Measurements from ENCODE around the gene NKX1-1. TPM values are rescaled to one million over a fixed set of nuclear protein-coding genes. Genes with fewer than 3 reads are reported as not detected.

Gene NKX1-1
- total RNA-seq, 6 experiments from 2014 or later, result not detected

- H3K4me1 ChIP-seq, result no peaks in the 10 kb centered on the region
- DNase-seq (peak in 2 of 3 donors; percentile 29 to 48), ATAC-seq (no peak)
- H3K27ac ChIP-seq, result no peak overlapping the region
- H3K36me3 ChIP-seq, result no peaks in the 10 kb centered on the region
- no peaks in the 10 kb centered on the region for H3K9me3 ChIP-seq
- intact Hi-C loops (cut with DNase I), result no loop called here
- TF ChIP-seq POLR2A (IDR thresholded peaks at IDR 0.05) (no peak), CTCF (IDR thresholded peaks at IDR 0.05) (no peak)
- H3K27me3 ChIP-seq, result peaks cover 5 to 10% of the 10 kb centered on the region in 2 donors
- 37% methylated on average over 8 of the region's 75 CpGs for WGBS (ENCODE audit: insufficient coverage, low coverage, low lambda C conversion rate, missing lambda C conversion rate)
- no peak overlapping the region for H3K4me3 ChIP-seq
These were observed 8.8 kb upstream of the NKX1-1 start for GRCh38 chr4:1414831-1415680.

GRCh38 chr4:1413687-1414479 lies 7.6 kb upstream of the NKX1-1 start:
- ATAC-seq, result no peak
- no peaks in the 10 kb centered on the region for H3K9me3 ChIP-seq
- no peaks in the 10 kb centered on the region for H3K4me1 ChIP-seq
- no peak overlapping the region for H3K27ac ChIP-seq
- no peak overlapping the region for H3K4me3 ChIP-seq
- 12% methylated on average over 40 of the region's 77 CpGs for WGBS (ENCODE audit: insufficient coverage, low coverage, low lambda C conversion rate, missing lambda C conversion rate)
- H3K36me3 ChIP-seq, result no peaks in the 10 kb centered on the region
- H3K27me3 ChIP-seq, result peaks cover 5 to 14% of the 10 kb centered on the region in 2 donors
- no peak for TF ChIP-seq POLR2A (IDR thresholded peaks at IDR 0.05)
- TF ChIP-seq CTCF (IDR thresholded peaks at IDR 0.05), result no peak
- peak in 1 of 3 donors; percentile 27 for DNase-seq
- intact Hi-C loops (cut with DNase I), result no loop called here

- Histone ChIP-seq H3K27ac (no peak overlapping the region), H3K4me1 (no peaks in the 10 kb centered on the region), H3K4me3 (no peak overlapping the region), H3K36me3 (no peaks in the 10 kb centered on the region), H3K9me3 (no peaks in the 10 kb centered on the region), H3K27me3 (peaks cover 5 to 15% of the 10 kb centered on the region in 2 donors)
- TF ChIP-seq CTCF (IDR thresholded peaks at IDR 0.05), result no peak
- no peak for TF ChIP-seq POLR2A (IDR thresholded peaks at IDR 0.05)
- intact Hi-C loops (cut with DNase I), result no loop called here
- WGBS (ENCODE audit: insufficient coverage, low coverage, low lambda C conversion rate, missing lambda C conversion rate), result 44% methylated on average over 5 of the region's 16 CpGs
- ATAC-seq (no peak), DNase-seq (peak in 2 of 3 donors; percentile 33 to 44)
These were observed 7.0 kb upstream of the NKX1-1 start for GRCh38 chr4:1413204-1413663.

GRCh38 chr4:1412376-1413203 lies 6.3 kb upstream of the NKX1-1 start:
- no peak for TF ChIP-seq CTCF (IDR thresholded peaks at IDR 0.05)
- ATAC-seq, result no peak
- intact Hi-C loops (cut with DNase I), result no loop called here
- Histone ChIP-seq H3K9me3 (no peaks in the 10 kb centered on the region), H3K4me3 (no peak overlapping the region), H3K27me3 (peaks cover 5 to 16% of the 10 kb centered on the region in 2 donors), H3K36me3 (no peaks in the 10 kb centered on the region), H3K4me1 (no peaks in the 10 kb centered on the region), H3K27ac (no peak overlapping the region)
- peak in 1 of 3 donors; percentile 34 for DNase-seq
- 37% methylated on average over 3 of the region's 15 CpGs for WGBS (ENCODE audit: insufficient coverage, low coverage, low lambda C conversion rate, missing lambda C conversion rate)
